ENCODE data around the gene G6PC1.

G6PC1 gene

DNA sequence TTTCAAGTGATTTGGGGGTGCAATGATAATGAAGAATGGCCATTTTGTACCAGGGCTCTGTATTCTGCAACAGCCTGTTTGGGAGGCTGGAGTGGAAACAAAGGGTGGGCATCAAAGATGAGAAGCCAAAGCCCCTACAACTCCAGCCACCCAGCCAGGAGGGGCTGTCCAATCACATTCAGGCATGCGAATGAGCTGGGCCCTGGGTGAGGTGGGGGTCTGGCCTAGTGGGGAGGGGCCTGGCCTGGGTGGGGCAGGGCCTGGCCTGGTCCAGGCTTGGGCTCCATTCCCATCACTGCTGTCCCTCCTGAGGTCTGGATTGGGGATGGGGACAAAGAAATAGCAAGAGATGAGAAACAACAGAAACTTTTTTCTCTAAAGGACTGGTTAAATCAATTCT lies 43.2 kb upstream of the G6PC1 start:
- Histone ChIP-seq H3F3A (ENCODE audit: insufficient read depth, low read length) (no peaks in the 10 kb centered on the region), H3K9me3 (ENCODE audit: low read length) (no peaks in the 10 kb centered on the region), H3K9ac (ENCODE audit: low read length) (no peak overlapping the region), H3K27ac (ENCODE audit: low read depth, low read length, poor library complexity, severe bottlenecking) (no peak overlapping the region), H3K4me1 (ENCODE audit: insufficient read depth, low read length, severe bottlenecking) (peaks cover 6% of the 10 kb centered on the region), H3K4me2 (ENCODE audit: low read length) (no peak overlapping the region), H3K4me3 (ENCODE audit: low read depth, low read length, poor library complexity, severe bottlenecking) (no peak overlapping the region), H3K9me2 (ENCODE audit: low read depth, low read length) (no peaks in the 10 kb centered on the region), H3K36me3 (ENCODE audit: insufficient read depth, low read length) (no peaks in the 10 kb centered on the region), H3K27me3 (ENCODE audit: insufficient read depth, low read length) (no peaks in the 10 kb centered on the region; the same call in 1 of the 2 replicates), H3K79me2 (ENCODE audit: insufficient read depth, low read length) (no peaks in the 10 kb centered on the region), H4K20me1 (ENCODE audit: insufficient read depth, low read length) (no peaks in the 10 kb centered on the region), H2AFZ (ENCODE audit: low read length) (no peak overlapping the region)
- TF ChIP-seq, protein P1, sequence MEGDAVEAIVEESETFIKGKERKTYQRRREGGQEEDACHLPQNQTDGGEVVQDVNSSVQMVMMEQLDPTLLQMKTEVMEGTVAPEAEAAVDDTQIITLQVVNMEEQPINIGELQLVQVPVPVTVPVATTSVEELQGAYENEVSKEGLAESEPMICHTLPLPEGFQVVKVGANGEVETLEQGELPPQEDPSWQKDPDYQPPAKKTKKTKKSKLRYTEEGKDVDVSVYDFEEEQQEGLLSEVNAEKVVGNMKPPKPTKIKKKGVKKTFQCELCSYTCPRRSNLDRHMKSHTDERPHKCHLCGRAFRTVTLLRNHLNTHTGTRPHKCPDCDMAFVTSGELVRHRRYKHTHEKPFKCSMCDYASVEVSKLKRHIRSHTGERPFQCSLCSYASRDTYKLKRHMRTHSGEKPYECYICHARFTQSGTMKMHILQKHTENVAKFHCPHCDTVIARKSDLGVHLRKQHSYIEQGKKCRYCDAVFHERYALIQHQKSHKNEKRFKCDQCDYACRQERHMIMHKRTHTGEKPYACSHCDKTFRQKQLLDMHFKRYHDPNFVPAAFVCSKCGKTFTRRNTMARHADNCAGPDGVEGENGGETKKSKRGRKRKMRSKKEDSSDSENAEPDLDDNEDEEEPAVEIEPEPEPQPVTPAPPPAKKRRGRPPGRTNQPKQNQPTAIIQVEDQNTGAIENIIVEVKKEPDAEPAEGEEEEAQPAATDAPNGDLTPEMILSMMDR (IDR thresholded peaks at IDR 0.05; ENCODE audit: low read length): no peak
- no peak for TF ChIP-seq EZH2 (IDR thresholded peaks at IDR 0.05; ENCODE audit: borderline replicate concordance, low read length)

DNA sequence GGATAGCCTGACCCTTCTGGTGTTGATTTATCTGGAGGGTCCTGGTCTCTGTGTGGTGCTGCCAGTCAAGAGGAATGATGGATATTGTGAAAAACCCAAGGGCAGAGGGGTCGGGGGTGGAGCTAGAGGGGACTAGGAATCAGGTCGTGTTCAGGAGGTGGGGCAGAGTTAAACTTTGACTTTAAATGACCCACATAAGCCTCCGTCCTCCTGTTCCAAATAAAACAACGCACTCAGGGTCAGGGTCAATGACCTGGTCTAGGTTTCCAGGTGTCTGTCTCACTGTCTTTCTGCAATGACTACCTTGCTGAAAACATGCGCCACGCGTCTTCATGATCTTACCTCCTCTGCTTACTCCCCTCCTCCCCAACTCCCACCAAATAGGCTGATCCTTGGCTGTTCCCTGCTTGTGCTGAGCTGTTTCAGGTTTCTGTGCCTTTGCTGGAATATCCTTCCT lies 34.9 kb upstream of the G6PC1 start:
- no peak for TF ChIP-seq EZH2 (IDR thresholded peaks at IDR 0.05; ENCODE audit: borderline replicate concordance, low read length)
- TF ChIP-seq, protein P1 (IDR thresholded peaks at IDR 0.05; ENCODE audit: low read length): no peak
- peaks cover 16% of the 10 kb centered on the region; the same call in 1 of the 2 replicates for H3K27me3 ChIP-seq (ENCODE audit: insufficient read depth, low read length)

DNA sequence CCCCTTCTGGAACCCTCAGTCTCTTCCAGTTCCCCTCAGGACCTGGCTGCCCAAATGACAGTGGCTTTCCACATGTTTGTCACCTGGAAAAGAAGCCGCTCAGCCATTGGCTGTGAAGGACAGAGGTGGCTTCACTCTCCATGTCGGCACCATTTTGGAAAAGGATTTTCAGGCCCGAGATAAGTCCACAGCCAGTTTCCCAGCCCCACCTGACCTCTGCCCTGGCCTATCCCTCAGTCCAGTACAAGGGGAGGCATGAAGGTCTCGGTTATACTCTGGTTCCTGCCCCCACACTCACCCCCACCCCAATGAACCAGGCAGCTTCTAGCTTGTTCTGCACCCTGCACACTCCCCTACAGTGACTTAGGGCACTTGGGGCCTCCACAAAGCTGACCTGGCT lies 34.4 kb upstream of the G6PC1 start:
- Histone ChIP-seq H3K27me3 (ENCODE audit: insufficient read depth, low read length) (peaks cover 19% of the 10 kb centered on the region; the same call in 1 of the 2 replicates), H3K9me3 (ENCODE audit: low read length) (peaks cover 5% of the 10 kb centered on the region), H3K4me1 (ENCODE audit: insufficient read depth, low read length, severe bottlenecking) (no peaks in the 10 kb centered on the region), H3K4me3 (ENCODE audit: low read depth, low read length, poor library complexity, severe bottlenecking) (no peak overlapping the region), H2AFZ (ENCODE audit: low read length) (no peak overlapping the region), H3K36me3 (ENCODE audit: insufficient read depth, low read length) (no peaks in the 10 kb centered on the region), H3F3A (ENCODE audit: insufficient read depth, low read length) (no peaks in the 10 kb centered on the region), H3K79me2 (ENCODE audit: insufficient read depth, low read length) (no peaks in the 10 kb centered on the region), H4K20me1 (ENCODE audit: insufficient read depth, low read length) (no peaks in the 10 kb centered on the region), H3K9ac (ENCODE audit: low read length) (no peak overlapping the region), H3K9me2 (ENCODE audit: low read depth, low read length) (no peaks in the 10 kb centered on the region), H3K27ac (ENCODE audit: low read depth, low read length, poor library complexity, severe bottlenecking) (no peak overlapping the region), H3K4me2 (ENCODE audit: low read length) (no peak overlapping the region)
- no peak for TF ChIP-seq EZH2 (IDR thresholded peaks at IDR 0.05; ENCODE audit: borderline replicate concordance, low read length)
- TF ChIP-seq, protein P1 (IDR thresholded peaks at IDR 0.05; ENCODE audit: low read length): no peak

More for the DNA sequence above, 34.9 kb upstream of the G6PC1 start:
- H3K27ac ChIP-seq (ENCODE audit: low read depth, low read length, poor library complexity, severe bottlenecking): no peak overlapping the region
- H4K20me1 ChIP-seq (ENCODE audit: insufficient read depth, low read length): no peaks in the 10 kb centered on the region
- H3K36me3 ChIP-seq (ENCODE audit: insufficient read depth, low read length): no peaks in the 10 kb centered on the region
- no peak overlapping the region for H3K9ac ChIP-seq (ENCODE audit: low read length)
- peaks cover 4% of the 10 kb centered on the region for H3K9me3 ChIP-seq (ENCODE audit: low read length)
- no peaks in the 10 kb centered on the region for H3K9me2 ChIP-seq (ENCODE audit: low read depth, low read length)
- no peak overlapping the region for H3K4me3 ChIP-seq (ENCODE audit: low read depth, low read length, poor library complexity, severe bottlenecking)
- H3K4me1 ChIP-seq (ENCODE audit: insufficient read depth, low read length, severe bottlenecking): no peaks in the 10 kb centered on the region
- no peak overlapping the region for H3K4me2 ChIP-seq (ENCODE audit: low read length)
- H3K79me2 ChIP-seq (ENCODE audit: insufficient read depth, low read length): no peaks in the 10 kb centered on the region
- no peak overlapping the region for H2AFZ ChIP-seq (ENCODE audit: low read length)
- no peaks in the 10 kb centered on the region for H3F3A ChIP-seq (ENCODE audit: insufficient read depth, low read length)
